ENCODE measurements around the gene RTP3. TPM values are rescaled to one million over a fixed set of nuclear protein-coding genes. Genes with fewer than 3 reads are reported as not detected.
"Not testable (repeated sequence)": the region's sequence is repeated elsewhere in the genome, so short reads cannot be mapped to it uniquely, and the experiment has no call there.

The RTP3 gene
- total RNA-seq, 1 donor from 2014 or later, result not detected

GRCh38 chr3:46544771-46545503 lies 47.2 kb downstream of the RTP3 start:
- peak; percentile 56 for DNase-seq (ENCODE audit: extremely low spot score, unreplicated experiment)
- no peak for TF ChIP-seq CTCF (IDR thresholded peaks at IDR 0.05)
- Mint-ChIP-seq H3K36me3 (ENCODE audit: unreplicated experiment) (no peaks in the 10 kb centered on the region), H3K4me3 (ENCODE audit: unreplicated experiment) (no peak overlapping the region), H3K27ac (ENCODE audit: unreplicated experiment) (no peak overlapping the region), H3K27me3 (ENCODE audit: unreplicated experiment) (no peaks in the 10 kb centered on the region), H3K4me1 (ENCODE audit: unreplicated experiment) (peaks cover 7% of the 10 kb centered on the region), H3K9me3 (ENCODE audit: unreplicated experiment) (no peaks in the 10 kb centered on the region)

GRCh38 chr3:46545818-46546630 lies 48.2 kb downstream of the RTP3 start:
- Mint-ChIP-seq H3K4me3 (ENCODE audit: unreplicated experiment) (no peak overlapping the region), H3K27ac (ENCODE audit: unreplicated experiment) (no peak overlapping the region), H3K36me3 (ENCODE audit: unreplicated experiment) (no peaks in the 10 kb centered on the region), H3K9me3 (ENCODE audit: unreplicated experiment) (no peaks in the 10 kb centered on the region), H3K27me3 (ENCODE audit: unreplicated experiment) (no peaks in the 10 kb centered on the region), H3K4me1 (ENCODE audit: unreplicated experiment) (peaks cover 7% of the 10 kb centered on the region)
- TF ChIP-seq CTCF (IDR thresholded peaks at IDR 0.05), result no peak
- DNase-seq (ENCODE audit: extremely low spot score, unreplicated experiment), result peak; percentile 60

- H3K27me3 Mint-ChIP-seq (ENCODE audit: unreplicated experiment), result no peaks in the 10 kb centered on the region
Measured at GRCh38 chr3:46546896-46547440, 49.2 kb downstream of the RTP3 start.

GRCh38 chr3:46548611-46549010 lies 50.8 kb downstream of the RTP3 start:
- H3K27ac Mint-ChIP-seq (ENCODE audit: unreplicated experiment); H3K27me3 Mint-ChIP-seq (ENCODE audit: unreplicated experiment); H3K4me3 Mint-ChIP-seq (ENCODE audit: unreplicated experiment); H3K9me3 Mint-ChIP-seq (ENCODE audit: unreplicated experiment); H3K4me1 Mint-ChIP-seq (ENCODE audit: unreplicated experiment); H3K36me3 Mint-ChIP-seq (ENCODE audit: unreplicated experiment): not testable (repeated sequence)
- peak; percentile 44 for DNase-seq (ENCODE audit: extremely low spot score, unreplicated experiment)

More at GRCh38 chr3:46546896-46547440, 49.2 kb downstream of the RTP3 start:
- no peak for TF ChIP-seq CTCF (IDR thresholded peaks at IDR 0.05)
- Mint-ChIP-seq H3K9me3 (ENCODE audit: unreplicated experiment) (no peaks in the 10 kb centered on the region), H3K4me1 (ENCODE audit: unreplicated experiment) (peaks cover 7% of the 10 kb centered on the region), H3K4me3 (ENCODE audit: unreplicated experiment) (no peak overlapping the region), H3K36me3 (ENCODE audit: unreplicated experiment) (no peaks in the 10 kb centered on the region), H3K27ac (ENCODE audit: unreplicated experiment) (no peak overlapping the region)
- DNase-seq (ENCODE audit: extremely low spot score, unreplicated experiment), result peak; percentile 21

- H3K27me3 Mint-ChIP-seq (ENCODE audit: unreplicated experiment), result no peaks in the 10 kb centered on the region
- H3K9me3 Mint-ChIP-seq (ENCODE audit: unreplicated experiment), result no peaks in the 10 kb centered on the region
- no peaks in the 10 kb centered on the region for H3K4me1 Mint-ChIP-seq (ENCODE audit: unreplicated experiment)
- no peak overlapping the region for H3K27ac Mint-ChIP-seq (ENCODE audit: unreplicated experiment)
- H3K36me3 Mint-ChIP-seq (ENCODE audit: unreplicated experiment), result no peaks in the 10 kb centered on the region
- H3K4me3 Mint-ChIP-seq (ENCODE audit: unreplicated experiment), result no peak overlapping the region
- peak; percentile 34 for DNase-seq (ENCODE audit: extremely low spot score, unreplicated experiment)
- no peak for TF ChIP-seq CTCF (IDR thresholded peaks at IDR 0.05)
Measured at GRCh38 chr3:46549408-46549904, 51.7 kb downstream of the RTP3 start.

All from osteocyte (in vitro differentiated cells).